Activated CD4-positive, alpha-beta T cell treated with anti-CD3 and anti-CD28 coated beads, Interleukin-2, amount 10 ng/mL, durations not matched to agents 24 days and 14 days (primary cell): ENCODE results near the gene GIMD1. TPM values are rescaled to one million over a fixed set of nuclear protein-coding genes. Genes with fewer than 3 reads are reported as not detected.
A peak's percentile ranks its signal among the peaks of the same experiment; 100 is the strongest.

ENCODE experiments used
- DNase-seq: peaks from one replicate; pipeline ENCODE4 v3.0.0; 2022
- H3K27ac Mint-ChIP-seq: one replicate; pipeline ENCODE4 v1.8.0; 2022; ENCODE audit warnings: mild to moderate bottlenecking, mixed read lengths
- H3K27me3 Mint-ChIP-seq: one replicate; pipeline ENCODE4 v1.8.0; 2022; ENCODE audit warnings: mixed read lengths
- H3K36me3 Mint-ChIP-seq: one replicate; pipeline ENCODE4 v1.8.0; 2022; ENCODE audit warnings: low read depth, mild to moderate bottlenecking, mixed read lengths
- H3K4me1 Mint-ChIP-seq: one replicate; pipeline ENCODE4 v1.8.0; 2021; ENCODE audit warnings: mixed read lengths
- H3K4me3 Mint-ChIP-seq: one replicate; pipeline ENCODE4 v1.8.0; 2022; ENCODE audit warnings: mild to moderate bottlenecking, moderate library complexity, mixed read lengths
- H3K9me3 Mint-ChIP-seq: one replicate; pipeline ENCODE4 v1.8.0; 2021; ENCODE audit warnings: mixed read lengths
- intact Hi-C: fragments of 100-400 bp; cut with micrococcal nuclease; formaldehyde crosslinking; loops from one replicate; pipeline ENCODE4 v1.15.1; 2023
- total RNA-seq: library from RNA; stranded (reverse); gene quantifications from 2 replicates; pipeline ENCODE4 v1.2.3, GENCODE V29; 2022

GIMD1 gene
- total RNA-seq, 1 donor from 2014 or later: not detected

GRCh38 chr4:106367072-106367471 is 1.5 kb downstream of the GIMD1 start:
- intact Hi-C loops: loop anchor here (5.0 kb wide), 1 partner anchor 530 kb away; no protein-coding TSS in a partner anchor

DNA sequence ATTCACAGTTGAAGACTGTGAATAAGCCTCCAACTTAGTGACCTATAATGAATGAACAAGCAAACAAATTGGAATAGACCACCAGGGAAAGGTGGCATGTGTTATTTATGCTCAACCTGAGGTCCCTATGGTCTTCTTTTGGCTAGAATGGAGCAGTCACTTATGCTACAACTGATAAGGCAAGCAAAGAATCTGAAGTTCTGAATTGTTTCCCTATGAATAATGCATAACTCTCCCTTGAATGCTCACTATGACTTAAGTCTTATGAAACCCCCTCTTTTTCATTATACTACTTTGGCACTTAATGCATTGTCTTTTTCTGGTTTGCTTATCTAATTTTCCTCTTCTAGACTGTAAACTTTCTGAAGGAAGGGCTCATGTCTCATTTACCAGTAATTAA is 2.6 kb downstream of the GIMD1 start:
- Mint-ChIP-seq H3K27ac (no peak overlapping the region), H3K4me3 (no peak overlapping the region), H3K36me3 (no peaks in the 10 kb centered on the region), H3K27me3 (peaks cover 12% of the 10 kb centered on the region), H3K9me3 (no peaks in the 10 kb centered on the region), H3K4me1 (no peaks in the 10 kb centered on the region)
- intact Hi-C loops: loop anchor here (5.0 kb wide), 1 partner anchor 531 kb away; no protein-coding TSS in a partner anchor
- no peak for DNase-seq

More at GRCh38 chr4:106367072-106367471, 1.5 kb downstream of the GIMD1 start:
- Mint-ChIP-seq H3K4me3 (no peak overlapping the region), H3K27ac (no peak overlapping the region), H3K9me3 (no peaks in the 10 kb centered on the region), H3K4me1 (no peaks in the 10 kb centered on the region), H3K36me3 (no peaks in the 10 kb centered on the region), H3K27me3 (peaks cover 13% of the 10 kb centered on the region)
- no peak for DNase-seq

- Mint-ChIP-seq H3K27me3 (peaks cover 13% of the 10 kb centered on the region), H3K27ac (no peak overlapping the region), H3K9me3 (no peaks in the 10 kb centered on the region), H3K36me3 (no peaks in the 10 kb centered on the region), H3K4me3 (no peak overlapping the region), H3K4me1 (no peaks in the 10 kb centered on the region)
- no peak for DNase-seq
- intact Hi-C loops: loop anchor here (5.0 kb wide), 1 partner anchor 532 kb away; no protein-coding TSS in a partner anchor
Observed at GRCh38 chr4:106365613-106366012, 3.0 kb downstream of the GIMD1 start.

GRCh38 chr4:106364282-106364681 is 4.3 kb downstream of the GIMD1 start:
- no peak for DNase-seq
- Mint-ChIP-seq H3K27me3 (peaks cover 12% of the 10 kb centered on the region), H3K9me3 (no peaks in the 10 kb centered on the region), H3K4me3 (no peak overlapping the region), H3K36me3 (no peaks in the 10 kb centered on the region), H3K27ac (no peak overlapping the region), H3K4me1 (no peaks in the 10 kb centered on the region)
- intact Hi-C loops: no loop called here

- Mint-ChIP-seq H3K9me3 (no peaks in the 10 kb centered on the region), H3K27ac (no peak overlapping the region), H3K36me3 (no peaks in the 10 kb centered on the region), H3K4me1 (no peaks in the 10 kb centered on the region), H3K4me3 (no peak overlapping the region), H3K27me3 (peaks cover 9% of the 10 kb centered on the region)
- intact Hi-C loops: no loop called here
- no peak for DNase-seq
Observed at GRCh38 chr4:106362086-106362825, 6.3 kb downstream of the GIMD1 start.

GRCh38 chr4:106358899-106359298 is 9.7 kb downstream of the GIMD1 start:
- Mint-ChIP-seq H3K9me3 (no peaks in the 10 kb centered on the region), H3K4me1 (no peaks in the 10 kb centered on the region), H3K27ac (no peak overlapping the region), H3K36me3 (no peaks in the 10 kb centered on the region), H3K27me3 (peaks cover 7% of the 10 kb centered on the region), H3K4me3 (no peak overlapping the region)
- intact Hi-C loops: no loop called here
- no peak for DNase-seq

DNA sequence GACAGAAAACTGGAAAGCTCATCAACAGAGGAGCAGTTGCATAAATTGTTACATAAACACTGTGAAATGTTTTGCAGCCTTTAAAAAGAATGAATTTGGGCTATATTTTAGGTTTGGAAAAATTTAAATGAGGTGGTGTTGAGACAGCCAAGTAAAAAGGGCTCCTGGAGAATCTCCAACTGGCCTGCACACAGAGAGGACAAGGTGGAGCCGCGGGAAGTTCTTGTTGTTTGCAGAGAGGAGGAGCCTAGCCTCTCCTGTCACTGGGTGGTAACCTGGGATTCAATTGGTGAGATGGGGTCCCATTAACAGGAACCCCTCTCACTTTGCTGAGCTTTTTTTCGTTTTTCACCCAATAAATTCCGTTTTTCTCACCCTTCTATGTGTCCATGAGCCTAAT is 13.4 kb downstream of the GIMD1 start:
- intact Hi-C loops: no loop called here
- H3K9me3 Mint-ChIP-seq: no peaks in the 10 kb centered on the region
- H3K4me3 Mint-ChIP-seq: no peak overlapping the region
- no peaks in the 10 kb centered on the region for H3K4me1 Mint-ChIP-seq
- no peaks in the 10 kb centered on the region for H3K36me3 Mint-ChIP-seq
- no peak overlapping the region for H3K27ac Mint-ChIP-seq
- H3K27me3 Mint-ChIP-seq: peaks cover 2% of the 10 kb centered on the region
- no peak for DNase-seq

DNA sequence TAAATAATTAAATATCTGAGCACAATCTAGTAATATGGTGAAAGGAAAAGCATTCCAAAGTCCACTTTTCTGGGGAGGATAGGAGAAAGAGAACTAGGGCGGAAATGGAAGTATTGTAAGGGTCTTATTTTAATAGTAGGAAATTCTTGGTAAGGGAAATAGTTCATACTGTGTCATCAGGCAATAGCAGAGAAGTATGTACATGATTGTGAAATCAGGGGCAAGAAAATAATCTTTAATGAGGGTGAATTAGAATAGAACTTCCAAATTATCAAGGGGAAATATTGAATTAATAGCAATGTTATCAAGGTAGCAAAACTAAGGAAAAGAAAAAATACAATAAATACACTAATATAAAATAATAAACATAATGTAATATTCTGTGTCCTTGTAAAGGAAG is 14.8 kb downstream of the GIMD1 start:
- no peak overlapping the region for H3K4me3 Mint-ChIP-seq
- H3K4me1 Mint-ChIP-seq: no peaks in the 10 kb centered on the region
- H3K9me3 Mint-ChIP-seq: no peaks in the 10 kb centered on the region
- H3K27me3 Mint-ChIP-seq: no peaks in the 10 kb centered on the region
- DNase-seq: no peak
- intact Hi-C loops: no loop called here
- no peak overlapping the region for H3K27ac Mint-ChIP-seq
- H3K36me3 Mint-ChIP-seq: peaks cover 6% of the 10 kb centered on the region

- Mint-ChIP-seq H3K4me3 (no peak overlapping the region), H3K36me3 (peaks cover 18% of the 10 kb centered on the region), H3K9me3 (no peaks in the 10 kb centered on the region), H3K27ac (no peak overlapping the region), H3K4me1 (no peaks in the 10 kb centered on the region), H3K27me3 (no peaks in the 10 kb centered on the region)
- intact Hi-C loops: no loop called here
- DNase-seq: no peak
Observed at GRCh38 chr4:106351016-106351415, 17.6 kb downstream of the GIMD1 start.

- no peak overlapping the region for H3K27ac Mint-ChIP-seq
- no peaks in the 10 kb centered on the region for H3K27me3 Mint-ChIP-seq
- peaks cover 27% of the 10 kb centered on the region for H3K36me3 Mint-ChIP-seq
- H3K4me1 Mint-ChIP-seq: no peaks in the 10 kb centered on the region
- no peak overlapping the region for H3K4me3 Mint-ChIP-seq
- no peak for DNase-seq
- no peaks in the 10 kb centered on the region for H3K9me3 Mint-ChIP-seq
- intact Hi-C loops: no loop called here
Observed at GRCh38 chr4:106347167-106347566, 21.4 kb downstream of the GIMD1 start.

- no peak overlapping the region for H3K4me3 Mint-ChIP-seq
- no peaks in the 10 kb centered on the region for H3K9me3 Mint-ChIP-seq
- peaks cover 12% of the 10 kb centered on the region for H3K4me1 Mint-ChIP-seq
- peak overlapping the region; percentile 38 for H3K27ac Mint-ChIP-seq
- peaks cover 47% of the 10 kb centered on the region for H3K36me3 Mint-ChIP-seq
- no peaks in the 10 kb centered on the region for H3K27me3 Mint-ChIP-seq
- intact Hi-C loops: no loop called here
- no peak for DNase-seq
Observed at GRCh38 chr4:106344647-106344970, 24.0 kb downstream of the GIMD1 start.

DNA sequence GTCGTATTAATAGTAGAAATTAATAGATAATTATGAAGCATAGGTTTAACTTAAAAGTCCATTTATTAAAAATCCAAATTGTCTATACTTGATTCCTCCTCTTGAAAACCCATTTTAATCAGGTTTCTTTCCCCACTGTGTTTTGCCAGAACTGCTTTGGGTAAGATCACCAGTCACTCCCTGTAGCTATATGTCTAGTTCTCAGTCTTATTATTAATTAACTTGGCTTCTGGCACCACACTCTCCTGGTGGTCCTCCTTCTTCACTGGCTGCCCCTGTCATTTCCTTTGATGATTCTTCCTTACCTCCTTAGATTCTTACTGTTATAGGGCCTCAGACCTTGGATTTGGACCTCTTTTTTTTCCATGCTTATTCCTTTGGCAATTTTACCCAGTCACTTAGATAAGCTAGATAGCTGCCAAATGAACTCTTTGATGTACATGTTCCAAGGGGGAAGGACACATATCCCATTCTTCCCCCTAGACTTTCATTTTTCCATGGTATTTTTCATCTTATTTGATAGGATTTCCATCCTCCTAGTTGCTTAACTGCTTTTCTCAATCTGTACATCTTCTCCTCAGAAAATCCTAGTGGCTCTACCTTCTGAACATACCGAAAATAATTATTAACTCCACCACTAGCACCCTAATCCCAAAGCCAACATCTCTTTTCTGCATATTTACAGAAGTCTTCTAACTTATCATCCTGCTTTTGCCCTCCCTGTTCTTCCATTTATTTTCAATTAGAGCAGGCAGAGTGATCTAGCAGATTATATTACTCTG is 24.5 kb downstream of the GIMD1 start:
- Mint-ChIP-seq H3K36me3 (peaks cover 48% of the 10 kb centered on the region), H3K4me1 (peaks cover 14% of the 10 kb centered on the region), H3K9me3 (no peaks in the 10 kb centered on the region), H3K27me3 (no peaks in the 10 kb centered on the region), H3K4me3 (no peak overlapping the region), H3K27ac (no peak overlapping the region)
- DNase-seq: no peak
- intact Hi-C loops: no loop called here

- Mint-ChIP-seq H3K9me3 (peaks cover 14% of the 10 kb centered on the region), H3K4me3 (no peak overlapping the region), H3K4me1 (peaks cover 14% of the 10 kb centered on the region), H3K27me3 (no peaks in the 10 kb centered on the region), H3K36me3 (peaks cover 64% of the 10 kb centered on the region), H3K27ac (no peak overlapping the region)
- no peak for DNase-seq
- intact Hi-C loops: no loop called here
Observed at GRCh38 chr4:106340774-106341173, 27.8 kb downstream of the GIMD1 start.

GRCh38 chr4:106339431-106339830 is 29.1 kb downstream of the GIMD1 start:
- H3K27ac Mint-ChIP-seq: no peak overlapping the region
- no peak overlapping the region for H3K4me3 Mint-ChIP-seq
- intact Hi-C loops: no loop called here
- H3K27me3 Mint-ChIP-seq: no peaks in the 10 kb centered on the region
- H3K4me1 Mint-ChIP-seq: peaks cover 14% of the 10 kb centered on the region
- H3K9me3 Mint-ChIP-seq: peaks cover 14% of the 10 kb centered on the region
- H3K36me3 Mint-ChIP-seq: peaks cover 73% of the 10 kb centered on the region
- no peak for DNase-seq
